ENCODE results near the gene GRID1.

GRCh38 chr10:85609509-85609908 lies 757.1 kb downstream of the GRID1 start:
- TF ChIP-seq POLR2A (IDR thresholded peaks at IDR 0.05; ENCODE audit: low read length), result no peak
- no peak for TF ChIP-seq GATA1 (IDR thresholded peaks at IDR 0.05; ENCODE audit: low read depth, low read length)

Measured in erythroblast (primary cell).